ENCODE measurements around the gene ELF2.
"Not testable (repeated sequence)": the region's sequence is repeated elsewhere in the genome, so short reads cannot be mapped to it uniquely, and the experiment has no call there.

Gene ELF2

DNA sequence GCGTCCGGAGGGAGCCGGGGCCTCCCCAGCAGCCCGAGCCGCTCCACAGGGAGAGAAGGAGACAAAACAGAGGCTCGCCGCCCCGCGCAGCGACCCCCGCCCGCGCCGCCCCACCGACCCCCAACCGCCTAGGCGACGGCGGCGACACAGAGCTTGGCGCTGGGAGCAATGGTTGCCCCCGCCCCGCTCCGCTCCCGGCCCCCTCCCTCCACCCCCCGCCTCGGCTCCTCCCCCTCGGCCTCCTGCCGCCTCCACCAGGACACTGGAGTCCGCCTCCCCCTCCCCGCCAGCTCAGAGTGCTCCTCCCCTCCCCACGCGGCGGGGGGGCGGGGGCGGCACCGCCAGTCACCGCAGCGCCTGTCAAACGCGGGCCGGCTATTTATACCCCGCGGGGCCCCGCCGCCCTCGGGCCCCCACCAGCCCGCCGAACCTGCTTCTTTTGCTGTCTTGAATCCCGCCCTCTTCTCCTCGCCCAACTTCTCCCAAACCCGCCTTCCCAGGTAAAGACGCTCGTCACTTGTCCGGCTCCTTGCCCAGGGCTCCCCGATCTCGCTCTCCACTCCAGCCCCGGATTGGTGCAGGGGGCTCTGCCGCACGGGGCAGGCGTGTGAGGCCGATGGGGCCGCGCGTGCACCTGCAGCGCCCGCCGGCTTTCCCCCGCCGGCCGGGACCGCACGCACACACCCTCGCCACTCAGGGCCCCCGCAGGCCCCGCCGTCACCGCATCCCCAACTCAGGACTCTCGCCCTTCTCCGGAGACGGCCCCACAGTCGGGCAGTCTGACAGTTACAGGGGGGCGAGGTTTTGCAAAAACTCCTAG, at the start of gene ELF2:
Gene ELF2, minus strand, starts transcription at position 170 of the 820 bp plus-strand sequence. CDS start 39,517 bp downstream, outside the sequence.
- DNase-seq = peak; percentile 72

DNA sequence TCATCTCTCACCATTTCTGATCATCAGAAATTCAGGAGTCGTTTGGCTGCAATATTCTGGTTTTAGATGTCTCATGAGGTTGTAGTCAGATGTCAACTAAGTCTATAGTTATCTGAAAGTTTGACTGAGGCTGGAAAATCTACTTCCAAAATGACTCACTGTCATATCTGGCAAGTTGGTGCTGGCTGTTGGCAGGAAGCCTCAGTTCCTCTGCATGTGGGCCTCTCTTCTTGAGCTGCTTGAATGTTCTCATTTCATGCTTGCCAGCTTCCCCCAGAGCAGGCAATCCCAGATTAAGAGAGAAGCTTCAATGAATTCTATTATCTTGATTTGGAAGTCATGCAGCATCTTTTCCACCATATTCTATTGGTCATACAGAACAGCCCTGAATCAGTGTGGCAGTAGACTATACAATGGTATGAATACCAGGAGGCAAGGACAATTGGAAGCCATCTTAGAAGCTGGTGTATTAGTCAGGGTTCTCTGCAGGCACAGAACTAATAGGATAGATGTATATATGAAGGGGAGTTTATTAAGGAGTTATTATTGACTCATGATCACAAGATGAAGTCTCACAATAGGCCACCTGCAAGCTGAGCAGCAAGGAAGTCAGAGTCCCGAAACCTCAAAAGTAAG, 46.8 kb upstream of the ELF2 start:
- DNase-seq = no peak

GRCh38 chr4:139222215-139222614, 45.2 kb upstream of the ELF2 start:
- DNase-seq = no peak

DNA sequence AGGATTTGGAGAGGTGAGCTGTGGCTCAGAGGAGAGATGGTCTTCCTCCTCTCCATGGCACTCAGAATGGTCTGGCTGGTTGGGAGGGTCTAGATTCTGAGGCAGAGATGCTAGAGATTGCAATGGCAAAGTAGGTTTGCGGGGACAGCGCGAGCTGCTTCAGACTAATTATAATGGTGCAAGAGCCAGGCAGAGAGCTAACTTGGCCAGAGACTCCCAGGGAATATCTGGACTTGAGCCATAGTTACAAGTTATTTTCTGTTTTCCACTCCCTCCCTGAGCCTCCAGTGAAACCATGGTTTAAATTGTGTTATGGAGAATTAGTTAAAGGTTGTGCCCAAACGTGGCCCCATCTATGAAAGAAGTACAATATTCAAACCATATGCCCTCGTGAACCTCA, 44.7 kb upstream of the ELF2 start:
- no peak for DNase-seq

GRCh38 chr4:139219450-139220055, 42.5 kb upstream of the ELF2 start:
- DNase-seq = no peak

- no peak for DNase-seq
Measured at GRCh38 chr4:139214039-139214534, 37.1 kb upstream of the ELF2 start.

DNA sequence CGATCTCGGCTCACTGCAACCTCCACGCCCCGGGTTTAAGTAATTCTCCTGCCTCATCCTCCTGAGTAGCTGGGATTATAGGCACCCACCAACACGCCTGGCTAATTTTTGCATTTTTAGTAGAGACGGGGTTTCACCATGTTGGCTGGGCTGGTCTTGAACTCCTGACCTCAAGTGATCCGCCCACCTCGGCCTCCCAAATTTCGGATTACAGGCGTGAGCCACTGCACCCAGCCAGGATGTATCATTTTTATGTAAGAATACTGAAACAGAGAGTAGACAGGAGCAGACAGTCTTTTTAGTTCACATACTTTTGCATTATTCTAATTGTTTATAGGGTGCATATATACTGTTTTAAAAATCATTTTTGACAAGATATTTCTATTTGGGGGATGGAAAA, 36.6 kb upstream of the ELF2 start:
- DNase-seq = not testable (repeated sequence)

DNA sequence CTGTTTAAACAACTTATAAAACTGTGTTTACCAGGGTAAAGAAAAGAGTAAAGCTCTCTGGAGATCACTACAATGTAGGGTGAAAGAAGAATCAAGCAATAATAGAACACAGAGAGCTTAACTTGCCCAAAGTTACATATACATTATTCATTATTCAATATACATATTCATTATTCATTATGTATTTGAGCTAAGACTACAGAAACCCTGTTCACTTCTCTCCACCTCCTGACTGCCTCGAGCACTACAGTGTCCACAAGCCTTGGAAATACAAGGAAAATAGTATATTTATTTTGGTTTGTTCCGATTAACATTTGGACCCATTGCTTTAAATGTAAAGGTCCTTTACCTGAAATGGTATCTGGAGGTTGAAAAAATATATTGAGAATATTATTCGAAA, 35.9 kb upstream of the ELF2 start:
- no peak for DNase-seq

DNA sequence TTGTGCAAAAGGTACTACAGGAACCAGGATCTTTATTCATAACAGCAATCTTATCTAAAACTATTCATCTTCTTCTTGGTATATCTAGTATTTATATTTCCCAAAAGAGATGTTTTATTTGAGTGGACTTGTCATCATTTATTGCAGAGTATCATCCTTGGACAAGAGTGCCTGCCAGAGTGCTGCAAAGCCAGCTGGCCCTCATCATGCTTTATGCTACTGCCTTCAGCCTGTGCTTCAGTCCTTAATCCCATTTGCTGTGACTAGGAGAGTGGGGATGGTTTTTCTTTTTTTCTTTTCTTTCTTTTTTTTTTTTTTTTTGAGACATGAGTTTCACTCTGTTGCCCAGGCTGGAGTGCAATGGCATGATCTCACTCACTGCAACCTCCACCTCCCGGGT, 33.5 kb upstream of the ELF2 start:
- no peak for DNase-seq

GRCh38 chr4:139209470-139210063, 32.5 kb upstream of the ELF2 start:
- DNase-seq = no peak

- no peak for DNase-seq
Measured at GRCh38 chr4:139208404-139208945, 31.5 kb upstream of the ELF2 start.

GRCh38 chr4:139207873-139208403, 30.9 kb upstream of the ELF2 start:
- DNase-seq = no peak

- DNase-seq = no peak
Measured at GRCh38 chr4:139207247-139207646, 30.2 kb upstream of the ELF2 start.

DNA sequence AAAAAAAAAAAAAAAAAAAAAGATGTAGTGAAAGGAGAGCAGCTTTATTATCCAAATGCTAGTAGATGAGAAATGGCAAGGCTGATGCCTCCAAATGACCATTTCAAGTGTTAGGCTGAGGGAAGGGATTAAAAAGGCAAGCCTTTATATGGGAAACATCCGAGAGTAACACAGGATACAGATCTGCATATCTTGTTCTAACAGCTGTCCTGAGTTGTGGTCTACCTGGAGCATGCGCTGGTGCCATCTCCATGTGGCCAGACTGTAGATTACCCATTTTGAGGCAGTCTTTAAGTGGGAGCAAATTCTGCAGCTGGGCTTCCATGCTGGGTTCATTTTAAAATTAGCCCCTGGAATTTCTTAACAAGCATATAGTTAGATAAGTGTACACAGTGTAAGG, 26.0 kb upstream of the ELF2 start:
- DNase-seq = no peak

DNA sequence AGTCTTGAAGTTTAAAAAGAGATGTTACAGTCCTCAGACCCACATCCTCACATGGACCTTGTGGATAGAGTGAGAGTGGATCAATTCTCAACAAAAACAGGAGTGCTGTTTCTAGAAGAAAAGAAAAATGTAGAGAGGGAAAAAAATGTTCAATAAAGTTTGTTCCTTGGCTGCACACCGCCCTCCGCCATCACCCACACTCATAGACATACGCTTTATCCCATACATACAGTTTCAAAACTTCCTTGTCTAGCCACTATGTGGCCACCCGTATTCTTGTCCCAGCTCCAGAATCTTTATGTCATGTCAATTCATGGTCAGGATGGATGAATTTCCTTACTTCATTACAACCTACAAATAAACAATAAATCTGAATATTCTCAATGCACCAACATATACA, 23.5 kb upstream of the ELF2 start:
- DNase-seq = no peak

GRCh38 chr4:139200102-139200501, 23.1 kb upstream of the ELF2 start:
- DNase-seq = no peak

GRCh38 chr4:139197214-139197613, 20.2 kb upstream of the ELF2 start:
- not testable (repeated sequence) for DNase-seq

GRCh38 chr4:139196462-139196861, 19.4 kb upstream of the ELF2 start:
- no peak for DNase-seq

GRCh38 chr4:139191373-139191772, 14.4 kb upstream of the ELF2 start:
- no peak for DNase-seq

GRCh38 chr4:139189972-139190371, 13.0 kb upstream of the ELF2 start:
- DNase-seq = no peak

DNA sequence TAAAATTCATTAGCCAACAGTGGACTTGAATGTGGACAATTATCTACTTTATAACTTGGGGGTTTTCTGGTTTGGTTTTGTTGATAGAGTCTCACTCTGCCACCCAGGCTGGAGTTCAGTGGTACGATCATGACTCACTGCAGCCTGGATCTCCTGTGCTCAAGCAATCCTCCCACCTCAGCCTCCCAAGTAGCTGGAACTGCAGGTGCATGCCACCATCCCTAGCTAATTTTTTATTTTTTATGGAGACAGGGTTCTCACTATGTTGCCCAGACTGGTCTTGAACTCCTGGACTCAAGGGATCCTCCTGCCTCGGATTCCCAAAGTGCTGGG, 12.4 kb upstream of the ELF2 start:
- no peak for DNase-seq

GRCh38 chr4:139188648-139189416, 11.8 kb upstream of the ELF2 start:
- DNase-seq = no peak
